WTC11 (cell line): ENCODE measurements around the gene HS3ST4.

ENCODE experiments used
- JUN ChIP-seq: sonication (generic); formaldehyde crosslinking; IDR thresholded peaks from 2 replicates; pipeline ENCODE4 v1.8.0; 2023; ENCODE audit warnings: mild to moderate bottlenecking, missing genetic modification reagents
- SMAD3 ChIP-seq: sonication (generic); formaldehyde crosslinking; IDR thresholded peaks from 2 replicates; pipeline ENCODE4 v1.8.0; 2022; ENCODE audit warnings: missing genetic modification reagents, mild to moderate bottlenecking, borderline replicate concordance
- SP1 ChIP-seq: sonication (generic); formaldehyde crosslinking; conservative IDR thresholded peaks from 2 replicates; pipeline ENCODE4 v1.8.1; 2022; ENCODE audit warnings: missing genetic modification reagents
- TEAD4 ChIP-seq: sonication (generic); formaldehyde crosslinking; IDR thresholded peaks from 2 replicates; pipeline ENCODE4 v1.8.0; 2022; ENCODE audit warnings: mild to moderate bottlenecking, missing genetic modification reagents
- TF ChIP-seq, protein P1 (sequence below): fragments of 250-450 bp; sonication (Bioruptor Pico); IDR thresholded peaks from 2 replicates; pipeline ENCODE4 v1.8.0; 2021; ENCODE audit warnings: mild to moderate bottlenecking
- TF ChIP-seq, protein P2 (sequence below): fragments of 200-600 bp; IDR thresholded peaks from 2 replicates; pipeline ENCODE4 v1.8.0; 2022; ENCODE audit warnings: antibody characterized with exemption
- TF ChIP-seq, protein P3 (sequence below): sonication (generic); formaldehyde crosslinking; IDR thresholded peaks from 2 replicates; pipeline ENCODE4 v1.8.1; 2022; ENCODE audit warnings: low read depth, mild to moderate bottlenecking, moderate library complexity, missing genetic modification reagents, borderline replicate concordance
- TF ChIP-seq, protein P4 (sequence below): sonication (generic); formaldehyde crosslinking; conservative IDR thresholded peaks from 2 replicates; pipeline ENCODE4 v1.8.1; 2022; ENCODE audit warnings: mild to moderate bottlenecking, missing genetic modification reagents
- TF ChIP-seq, protein P5 (sequence below): sonication (generic); formaldehyde crosslinking; IDR thresholded peaks from 2 replicates; pipeline ENCODE4 v1.8.1; 2023; ENCODE audit warnings: mild to moderate bottlenecking, missing genetic modification reagents

DNA sequence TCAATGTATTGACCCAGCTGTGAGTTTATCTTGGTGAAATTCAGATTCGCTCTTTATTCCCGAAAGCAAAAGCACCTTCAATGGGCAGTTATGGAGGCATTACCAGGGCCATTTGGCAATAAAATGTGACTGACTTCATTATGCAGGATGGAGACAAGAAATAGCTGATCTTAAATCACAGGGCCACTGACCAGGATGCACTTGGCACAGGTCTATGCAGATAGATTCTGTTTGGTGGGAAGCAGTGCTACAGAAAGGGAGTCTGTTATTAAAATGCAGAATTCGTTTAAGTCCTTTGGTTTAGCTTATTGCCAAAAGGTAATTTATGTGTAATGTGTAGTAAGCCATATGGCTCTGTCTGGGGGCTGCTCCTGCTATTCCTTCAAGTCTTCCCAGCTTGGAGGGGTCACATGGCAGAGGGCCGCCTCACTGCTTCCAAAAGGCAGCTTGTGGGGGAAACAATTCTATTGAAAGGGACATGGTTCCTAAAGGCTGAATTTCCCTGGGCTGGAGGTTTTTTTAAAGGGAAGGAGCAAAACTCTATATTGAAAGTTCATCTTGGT, 239.8 kb downstream of the HS3ST4 start:
- TF ChIP-seq, protein P1, sequence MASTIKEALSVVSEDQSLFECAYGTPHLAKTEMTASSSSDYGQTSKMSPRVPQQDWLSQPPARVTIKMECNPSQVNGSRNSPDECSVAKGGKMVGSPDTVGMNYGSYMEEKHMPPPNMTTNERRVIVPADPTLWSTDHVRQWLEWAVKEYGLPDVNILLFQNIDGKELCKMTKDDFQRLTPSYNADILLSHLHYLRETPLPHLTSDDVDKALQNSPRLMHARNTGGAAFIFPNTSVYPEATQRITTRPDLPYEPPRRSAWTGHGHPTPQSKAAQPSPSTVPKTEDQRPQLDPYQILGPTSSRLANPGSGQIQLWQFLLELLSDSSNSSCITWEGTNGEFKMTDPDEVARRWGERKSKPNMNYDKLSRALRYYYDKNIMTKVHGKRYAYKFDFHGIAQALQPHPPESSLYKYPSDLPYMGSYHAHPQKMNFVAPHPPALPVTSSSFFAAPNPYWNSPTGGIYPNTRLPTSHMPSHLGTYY: no peak
- no peak for TF ChIP-seq JUN (CRISPR knock-in tag)
- TF ChIP-seq, protein P2, sequence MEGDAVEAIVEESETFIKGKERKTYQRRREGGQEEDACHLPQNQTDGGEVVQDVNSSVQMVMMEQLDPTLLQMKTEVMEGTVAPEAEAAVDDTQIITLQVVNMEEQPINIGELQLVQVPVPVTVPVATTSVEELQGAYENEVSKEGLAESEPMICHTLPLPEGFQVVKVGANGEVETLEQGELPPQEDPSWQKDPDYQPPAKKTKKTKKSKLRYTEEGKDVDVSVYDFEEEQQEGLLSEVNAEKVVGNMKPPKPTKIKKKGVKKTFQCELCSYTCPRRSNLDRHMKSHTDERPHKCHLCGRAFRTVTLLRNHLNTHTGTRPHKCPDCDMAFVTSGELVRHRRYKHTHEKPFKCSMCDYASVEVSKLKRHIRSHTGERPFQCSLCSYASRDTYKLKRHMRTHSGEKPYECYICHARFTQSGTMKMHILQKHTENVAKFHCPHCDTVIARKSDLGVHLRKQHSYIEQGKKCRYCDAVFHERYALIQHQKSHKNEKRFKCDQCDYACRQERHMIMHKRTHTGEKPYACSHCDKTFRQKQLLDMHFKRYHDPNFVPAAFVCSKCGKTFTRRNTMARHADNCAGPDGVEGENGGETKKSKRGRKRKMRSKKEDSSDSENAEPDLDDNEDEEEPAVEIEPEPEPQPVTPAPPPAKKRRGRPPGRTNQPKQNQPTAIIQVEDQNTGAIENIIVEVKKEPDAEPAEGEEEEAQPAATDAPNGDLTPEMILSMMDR: no peak
- TF ChIP-seq TEAD4 (CRISPR knock-in tag): no peak
- TF ChIP-seq, protein P3, sequence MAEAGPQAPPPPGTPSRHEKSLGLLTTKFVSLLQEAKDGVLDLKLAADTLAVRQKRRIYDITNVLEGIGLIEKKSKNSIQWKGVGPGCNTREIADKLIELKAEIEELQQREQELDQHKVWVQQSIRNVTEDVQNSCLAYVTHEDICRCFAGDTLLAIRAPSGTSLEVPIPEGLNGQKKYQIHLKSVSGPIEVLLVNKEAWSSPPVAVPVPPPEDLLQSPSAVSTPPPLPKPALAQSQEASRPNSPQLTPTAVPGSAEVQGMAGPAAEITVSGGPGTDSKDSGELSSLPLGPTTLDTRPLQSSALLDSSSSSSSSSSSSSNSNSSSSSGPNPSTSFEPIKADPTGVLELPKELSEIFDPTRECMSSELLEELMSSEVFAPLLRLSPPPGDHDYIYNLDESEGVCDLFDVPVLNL (CRISPR knock-in tag): no peak
- TF ChIP-seq, protein P4, sequence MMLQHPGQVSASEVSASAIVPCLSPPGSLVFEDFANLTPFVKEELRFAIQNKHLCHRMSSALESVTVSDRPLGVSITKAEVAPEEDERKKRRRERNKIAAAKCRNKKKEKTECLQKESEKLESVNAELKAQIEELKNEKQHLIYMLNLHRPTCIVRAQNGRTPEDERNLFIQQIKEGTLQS: no peak
- TF ChIP-seq SP1 (CRISPR knock-in tag): no peak
- TF ChIP-seq, protein P5, sequence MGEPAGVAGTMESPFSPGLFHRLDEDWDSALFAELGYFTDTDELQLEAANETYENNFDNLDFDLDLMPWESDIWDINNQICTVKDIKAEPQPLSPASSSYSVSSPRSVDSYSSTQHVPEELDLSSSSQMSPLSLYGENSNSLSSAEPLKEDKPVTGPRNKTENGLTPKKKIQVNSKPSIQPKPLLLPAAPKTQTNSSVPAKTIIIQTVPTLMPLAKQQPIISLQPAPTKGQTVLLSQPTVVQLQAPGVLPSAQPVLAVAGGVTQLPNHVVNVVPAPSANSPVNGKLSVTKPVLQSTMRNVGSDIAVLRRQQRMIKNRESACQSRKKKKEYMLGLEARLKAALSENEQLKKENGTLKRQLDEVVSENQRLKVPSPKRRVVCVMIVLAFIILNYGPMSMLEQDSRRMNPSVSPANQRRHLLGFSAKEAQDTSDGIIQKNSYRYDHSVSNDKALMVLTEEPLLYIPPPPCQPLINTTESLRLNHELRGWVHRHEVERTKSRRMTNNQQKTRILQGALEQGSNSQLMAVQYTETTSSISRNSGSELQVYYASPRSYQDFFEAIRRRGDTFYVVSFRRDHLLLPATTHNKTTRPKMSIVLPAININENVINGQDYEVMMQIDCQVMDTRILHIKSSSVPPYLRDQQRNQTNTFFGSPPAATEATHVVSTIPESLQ (CRISPR knock-in tag): no peak
- TF ChIP-seq SMAD3 (CRISPR knock-in tag): no peak
